Esophagus muscularis mucosa (tissue), 4 donors: ENCODE data around the gene SUPT20HL2.

Source experiments
- CTCF ChIP-seq, 3 experiments: fragments of 200-600 bp in 2 of 3; fragments of 450-650 bp in 1 of 3; sonication (generic) in 2 of 3; IDR thresholded peaks; one replicate each; pipeline ENCODE4 v1.5.1; 2017 to 2019; ENCODE audit warnings: antibody characterized with exemption in 3 of 3, mild to moderate bottlenecking in 2 of 3, moderate library complexity in 1 of 3
- EP300 ChIP-seq: sonication (generic); formaldehyde crosslinking; IDR thresholded peaks from one replicate; pipeline ENCODE4 v1.6.1; 2017; ENCODE audit warnings: antibody characterized with exemption
- POLR2A ChIP-seq: fragments of 450-650 bp; IDR thresholded peaks from one replicate; pipeline ENCODE4 v1.6.1; 2017; ENCODE audit warnings: antibody characterized with exemption, moderate library complexity, mild to moderate bottlenecking, low read depth
- POLR2AphosphoS5 ChIP-seq, 2 donors: sonication (generic); formaldehyde crosslinking; IDR thresholded peaks; one replicate each; pipeline ENCODE4 v1.6.1; 2017; ENCODE audit warnings: antibody characterized with exemption in 2 of 2

- TF ChIP-seq POLR2A (no peak), CTCF (IDR thresholded peaks at IDR 0.05) (no peak), POLR2AphosphoS5 (IDR thresholded peaks at IDR 0.05) (no peak), EP300 (no peak)
These were observed 46.4 kb upstream of the SUPT20HL2 start, which contains the start of gene SUPT20HL1 for GRCh38 chrX:24360272-24360671.
